HAP-1 (cell line): ENCODE measurements around the gene UBFD1.
"Not testable (repeated sequence)": the region's sequence is repeated elsewhere in the genome, so short reads cannot be mapped to it uniquely, and the experiment has no call there.

ENCODE experiments used
- DNase-seq, 2 experiments: peaks; one replicate each; pipeline ENCODE4 v3.0.0-alpha.2; 2016 to 2020; ENCODE audit warnings: low spot score in 2 of 2
- H3K27me3 ChIP-seq: fragments of 250-450 bp; sonication (Bioruptor Pico); 2 replicates; pipeline ENCODE4 v1.5.1; 2020; ENCODE audit warnings: low read depth, mild to moderate bottlenecking, moderate library complexity
- H3K36me3 ChIP-seq: fragments of 250-450 bp; sonication (Bioruptor Pico); replicated peaks from 2 replicates; pipeline ENCODE4 v1.5.1; 2020; ENCODE audit warnings: mild to moderate bottlenecking
- H3K4me1 ChIP-seq: fragments of 250-450 bp; sonication (Bioruptor Pico); 2 replicates; pipeline ENCODE4 v1.5.1; 2020; ENCODE audit warnings: mild to moderate bottlenecking
- H3K4me3 ChIP-seq: fragments of 250-450 bp; sonication (Bioruptor Pico); 2 replicates; pipeline ENCODE4 v1.5.1; 2020; ENCODE audit warnings: mild to moderate bottlenecking, moderate library complexity
- H3K9me3 ChIP-seq: fragments of 250-450 bp; sonication (Bioruptor Pico); 2 replicates; pipeline ENCODE4 v1.5.1; 2020; ENCODE audit warnings: mild to moderate bottlenecking, moderate library complexity
- in situ Hi-C: fragments of 300-500 bp; cut with MboI; formaldehyde crosslinking; loops from 3 replicates; pipeline ENCODE4 v1.14.3; 2020; ENCODE audit warnings: low sequenced_read_pairs, inconsistent platforms, mixed read lengths

Gene UBFD1, protein sequence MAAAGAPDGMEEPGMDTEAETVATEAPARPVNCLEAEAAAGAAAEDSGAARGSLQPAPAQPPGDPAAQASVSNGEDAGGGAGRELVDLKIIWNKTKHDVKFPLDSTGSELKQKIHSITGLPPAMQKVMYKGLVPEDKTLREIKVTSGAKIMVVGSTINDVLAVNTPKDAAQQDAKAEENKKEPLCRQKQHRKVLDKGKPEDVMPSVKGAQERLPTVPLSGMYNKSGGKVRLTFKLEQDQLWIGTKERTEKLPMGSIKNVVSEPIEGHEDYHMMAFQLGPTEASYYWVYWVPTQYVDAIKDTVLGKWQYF

DNA sequence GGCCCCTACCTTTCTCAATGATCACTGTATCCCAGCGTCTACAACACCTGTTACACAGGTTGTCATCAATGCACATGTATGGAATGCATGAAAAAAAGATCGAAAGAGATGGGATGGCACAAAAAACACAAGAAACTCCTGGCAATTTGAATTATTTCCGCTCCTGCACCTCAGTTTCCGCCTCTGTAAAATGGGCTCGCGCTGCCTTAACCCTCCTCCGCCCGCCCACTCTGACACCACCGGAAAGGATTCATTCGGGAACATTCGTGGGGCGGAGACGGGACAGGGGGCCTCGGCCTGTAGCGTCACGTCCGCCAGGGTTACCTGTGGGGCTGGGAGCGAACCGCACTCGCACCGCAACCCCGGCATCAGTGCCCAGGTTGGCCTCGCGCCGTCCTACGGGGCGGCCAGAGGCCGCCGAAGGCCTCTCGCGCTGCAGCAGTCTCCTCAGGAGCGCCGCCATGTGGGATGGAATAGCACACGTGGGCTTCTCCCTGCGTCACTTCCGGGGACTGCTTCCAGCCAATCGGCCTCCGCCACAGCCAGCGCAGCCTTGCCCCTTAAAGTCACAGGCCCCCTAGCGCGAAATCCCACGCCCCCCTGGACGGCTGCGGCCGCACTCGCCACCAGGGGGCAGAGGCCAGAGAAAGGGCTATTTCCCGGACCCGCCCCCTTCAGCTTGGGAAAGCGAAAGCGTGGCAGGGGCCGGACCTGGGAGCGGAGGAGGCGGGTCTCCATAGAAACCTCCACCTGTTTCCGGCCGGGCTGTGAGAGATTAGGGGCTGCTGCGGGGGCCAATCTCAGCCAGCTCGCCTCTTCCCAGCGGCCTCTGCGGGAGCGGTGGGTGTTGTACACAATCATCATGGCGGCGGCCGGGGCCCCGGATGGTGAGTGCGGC lies at the start of gene UBFD1, which contains the start of gene EARS2:
UBFD1 (plus strand) TSS at position 847 of the 898 bp plus-strand sequence; CDS start at position 863, 16 bp downstream.
EARS2 (minus strand) TSS at position 470 of the 898 bp plus-strand sequence; CDS start at position 463, 7 bp downstream.
- Histone ChIP-seq H3K9me3 (no peaks in the 10 kb centered on the region; the same call in 1 of the 2 replicates), H3K27me3 (no peaks in the 10 kb centered on the region), H3K4me1 (peaks cover 6% of the 10 kb centered on the region), H3K4me3 (peak within 1 kb of the TSS; percentile 90), H3K36me3 (peaks cover 57% of the 10 kb centered on the region)
- in situ Hi-C loops: no loop called here
- peak; percentile 98 to 99 for DNase-seq

DNA sequence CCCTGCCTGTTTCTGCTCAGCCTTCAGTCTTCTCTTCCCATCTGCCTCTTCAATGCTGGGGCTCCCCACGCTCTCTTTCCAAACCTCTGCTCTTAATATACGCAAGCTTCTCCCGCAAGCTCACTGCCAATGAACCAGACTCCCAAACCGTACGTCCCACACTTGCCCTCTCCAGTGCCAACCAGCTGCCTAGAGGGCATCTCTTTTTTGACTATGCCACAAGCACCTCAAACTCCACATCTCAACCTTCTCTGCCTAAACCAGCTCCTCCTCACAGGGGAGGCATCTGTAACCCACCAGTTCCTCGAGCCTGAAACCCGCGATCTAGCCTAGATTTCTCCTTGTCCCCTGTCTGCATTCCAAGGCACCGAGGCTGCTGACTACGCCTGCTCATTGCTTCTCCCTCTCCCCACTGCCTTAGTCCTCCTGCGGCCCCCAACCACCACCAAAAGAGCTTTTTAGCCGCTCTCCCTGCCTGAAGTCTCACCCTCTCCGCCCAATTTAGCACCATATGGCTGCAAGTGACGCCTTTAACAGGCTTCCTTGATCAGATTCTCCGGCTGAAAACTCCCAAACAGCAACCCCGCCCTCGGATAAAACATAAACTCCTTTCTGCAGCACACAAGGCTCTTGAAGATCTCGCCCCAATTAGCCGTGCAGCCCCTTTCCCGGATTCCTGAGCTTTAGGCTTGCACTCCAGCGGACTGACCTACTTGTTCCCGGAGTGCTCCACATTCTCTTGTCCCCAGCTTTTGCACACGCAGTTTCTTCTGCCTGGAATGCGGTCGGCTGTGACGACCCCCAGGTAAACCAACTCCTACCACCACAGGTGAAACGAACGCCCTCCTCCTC lies 48.7 kb upstream of the UBFD1 start:
- no peaks in the 10 kb centered on the region for H3K9me3 ChIP-seq
- DNase-seq: peak in 1 of 2 experiments; percentile 54
- H3K36me3 ChIP-seq: peaks cover 13% of the 10 kb centered on the region
- in situ Hi-C loops: no loop called here
- no peaks in the 10 kb centered on the region for H3K27me3 ChIP-seq
- 0 out of 2 replicates have a peak, but pooled peaks cover 7% of the 10 kb centered on the region for H3K4me1 ChIP-seq
- H3K4me3 ChIP-seq: peak overlapping the region; percentile 46

GRCh38 chr16:23509441-23509754 lies 48.1 kb upstream of the UBFD1 start:
- peaks cover 13% of the 10 kb centered on the region for H3K36me3 ChIP-seq
- no peaks in the 10 kb centered on the region for H3K9me3 ChIP-seq
- 0 out of 2 replicates have a peak, but pooled peaks cover 7% of the 10 kb centered on the region for H3K4me1 ChIP-seq
- peak overlapping the region; percentile 46 for H3K4me3 ChIP-seq
- in situ Hi-C loops: no loop called here
- no peaks in the 10 kb centered on the region for H3K27me3 ChIP-seq
- DNase-seq: no peak

- DNase-seq: peak; percentile 54 to 70
- 0 out of 2 replicates have a peak, but pooled peaks cover 7% of the 10 kb centered on the region for H3K4me1 ChIP-seq
Measured at GRCh38 chr16:23509782-23510163, 47.8 kb upstream of the UBFD1 start.

DNA sequence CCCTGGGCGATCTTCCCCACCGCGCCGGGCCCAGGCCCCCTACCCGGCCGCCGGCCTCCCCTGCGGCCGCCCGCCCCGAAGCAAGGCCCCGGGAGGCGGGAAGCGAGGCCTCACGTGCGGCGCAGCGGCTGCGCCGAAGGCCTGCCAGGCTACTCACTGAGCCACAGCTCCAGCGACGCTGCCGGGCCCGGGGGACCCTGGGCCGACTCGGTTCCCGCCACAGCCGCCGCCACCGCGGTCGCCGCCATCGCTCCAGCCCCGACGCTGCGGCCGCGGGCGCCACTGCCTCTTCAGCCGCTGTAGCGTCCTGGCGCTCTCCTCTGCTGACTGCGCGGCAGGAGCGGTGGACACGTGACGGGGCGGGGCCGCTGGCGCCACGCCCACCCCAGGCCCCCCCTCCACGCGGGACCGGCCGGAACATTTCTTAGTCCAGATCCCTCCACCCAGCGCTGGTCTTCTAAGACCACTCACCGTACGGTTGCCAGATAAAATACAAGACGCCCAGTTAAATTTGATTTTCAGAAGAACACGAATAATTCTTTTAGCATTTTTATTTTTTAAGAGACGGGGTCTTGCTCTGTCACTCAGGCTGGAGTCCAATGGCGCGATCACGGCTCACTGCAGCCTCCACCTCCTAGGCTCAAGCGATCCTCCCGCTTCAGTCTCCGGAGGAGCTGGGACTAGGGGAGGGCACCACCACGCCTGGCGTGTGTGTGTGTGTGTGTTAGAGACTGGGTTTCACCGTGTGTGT lies 47.2 kb upstream of the UBFD1 start, which contains the start of gene GGA2:
GGA2 (minus strand) TSS at position 331 of the 751 bp plus-strand sequence; CDS start at position 248, 83 bp downstream.
- peak; percentile 78 to 85 for DNase-seq
- Histone ChIP-seq H3K36me3 (peaks cover 8% of the 10 kb centered on the region), H3K27me3 (no peaks in the 10 kb centered on the region), H3K4me3 (peak within 1 kb of the TSS; percentile 46), H3K9me3 (no peaks in the 10 kb centered on the region), H3K4me1 (0 out of 2 replicates have a peak, but pooled peaks cover 7% of the 10 kb centered on the region)
- in situ Hi-C loops: no loop called here

More at GRCh38 chr16:23509782-23510163, 47.8 kb upstream of the UBFD1 start:
- H3K9me3 ChIP-seq: no peaks in the 10 kb centered on the region
- in situ Hi-C loops: no loop called here
- no peaks in the 10 kb centered on the region for H3K27me3 ChIP-seq
- peak overlapping the region; percentile 46 for H3K4me3 ChIP-seq
- peaks cover 12% of the 10 kb centered on the region for H3K36me3 ChIP-seq

DNA sequence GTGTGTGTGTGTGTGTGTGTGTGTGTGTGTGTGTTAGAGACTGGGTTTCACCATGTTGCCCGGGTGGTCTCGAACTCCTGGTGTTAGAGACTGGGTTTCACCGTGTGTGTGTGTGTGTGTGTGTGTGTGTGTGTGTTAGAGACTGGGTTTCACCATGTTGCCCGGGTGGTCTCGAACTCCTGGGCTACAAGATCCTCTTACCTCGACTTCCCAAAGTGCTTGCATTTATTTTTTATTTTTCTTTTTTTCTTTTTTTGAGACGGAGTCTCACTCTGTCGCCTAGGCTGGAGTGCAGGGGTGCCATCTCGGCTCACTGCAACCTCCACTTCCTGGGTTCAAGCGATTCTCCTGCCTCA lies 46.6 kb upstream of the UBFD1 start:
- H3K4me3 ChIP-seq: peak overlapping the region; percentile 46
- H3K27me3 ChIP-seq, in situ Hi-C loops, H3K36me3 ChIP-seq, H3K4me1 ChIP-seq, H3K9me3 ChIP-seq, DNase-seq: not testable (repeated sequence)

GRCh38 chr16:23511731-23512130 lies 45.8 kb upstream of the UBFD1 start:
- H3K9me3 ChIP-seq: no peaks in the 10 kb centered on the region
- DNase-seq: no peak
- no peaks in the 10 kb centered on the region for H3K27me3 ChIP-seq
- H3K4me3 ChIP-seq: no peak overlapping the region
- H3K36me3 ChIP-seq: peaks cover 4% of the 10 kb centered on the region
- in situ Hi-C loops: no loop called here
- no peaks in the 10 kb centered on the region for H3K4me1 ChIP-seq

DNA sequence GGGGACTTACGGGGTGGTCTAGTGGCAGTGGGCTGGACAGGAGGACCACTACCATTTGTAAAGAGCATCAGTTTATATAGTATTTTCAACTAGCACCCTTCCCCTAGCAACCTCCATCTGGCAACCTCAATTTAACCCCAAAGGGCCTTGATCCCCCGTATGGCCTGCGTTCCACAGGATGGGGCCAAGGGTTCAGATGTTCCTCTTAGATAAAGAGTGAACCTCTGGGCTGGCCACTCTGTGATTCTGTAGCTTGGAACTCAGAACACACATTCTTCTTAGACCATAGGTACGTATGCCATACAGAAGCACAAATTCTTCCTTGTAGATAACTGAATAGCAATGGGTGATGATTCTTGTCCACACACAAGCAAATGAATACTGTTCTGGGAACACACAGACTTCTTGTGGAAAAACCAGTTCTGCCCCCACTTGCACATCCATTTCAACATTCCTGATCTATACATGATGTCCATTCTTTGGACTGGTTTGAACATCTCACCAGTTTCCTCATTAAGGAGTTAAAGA lies 45.3 kb upstream of the UBFD1 start:
- DNase-seq: no peak
- Histone ChIP-seq H3K36me3 (peaks cover 4% of the 10 kb centered on the region), H3K9me3 (no peaks in the 10 kb centered on the region), H3K4me1 (no peaks in the 10 kb centered on the region), H3K27me3 (no peaks in the 10 kb centered on the region), H3K4me3 (no peak overlapping the region)
- in situ Hi-C loops: no loop called here

- H3K4me3 ChIP-seq: no peak overlapping the region
- H3K4me1 ChIP-seq: no peaks in the 10 kb centered on the region
- no peak for DNase-seq
Measured at GRCh38 chr16:23514381-23515152, 43.0 kb upstream of the UBFD1 start.

DNA sequence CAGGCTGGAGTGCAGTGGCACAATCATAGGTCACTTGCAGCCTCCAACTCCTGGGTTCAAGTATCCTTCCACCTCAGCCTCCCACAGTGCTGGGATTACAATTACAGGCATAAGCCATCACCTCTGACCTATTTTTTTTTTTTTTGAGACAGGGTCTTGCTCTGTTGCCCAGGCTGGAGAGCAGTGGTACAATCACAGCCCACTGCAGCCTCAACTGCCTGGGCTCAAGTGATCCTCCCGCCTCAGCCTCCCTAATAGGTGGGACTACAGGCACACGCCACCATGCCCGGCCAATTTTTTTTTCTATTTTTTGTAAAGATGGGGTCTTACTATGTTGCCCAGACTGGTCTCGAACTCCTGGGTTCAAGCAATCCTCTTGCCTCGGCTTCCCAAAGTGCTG lies 41.6 kb upstream of the UBFD1 start:
- no peaks in the 10 kb centered on the region for H3K27me3 ChIP-seq
- no peaks in the 10 kb centered on the region for H3K9me3 ChIP-seq
- H3K4me1 ChIP-seq: no peaks in the 10 kb centered on the region
- no peak overlapping the region for H3K4me3 ChIP-seq
- no peak for DNase-seq
- in situ Hi-C loops: no loop called here
- peaks cover 15% of the 10 kb centered on the region for H3K36me3 ChIP-seq

More at GRCh38 chr16:23514381-23515152, 43.0 kb upstream of the UBFD1 start:
- Histone ChIP-seq H3K36me3 (peaks cover 8% of the 10 kb centered on the region), H3K27me3 (no peaks in the 10 kb centered on the region), H3K9me3 (no peaks in the 10 kb centered on the region)
- in situ Hi-C loops: no loop called here

- H3K4me3 ChIP-seq: no peak overlapping the region
- H3K27me3 ChIP-seq: no peaks in the 10 kb centered on the region
- peaks cover 20% of the 10 kb centered on the region for H3K36me3 ChIP-seq
- in situ Hi-C loops: no loop called here
- H3K4me1 ChIP-seq: no peaks in the 10 kb centered on the region
- H3K9me3 ChIP-seq: no peaks in the 10 kb centered on the region
- DNase-seq: no peak
Measured at GRCh38 chr16:23516366-23517137, 41.0 kb upstream of the UBFD1 start.
